ENCODE measurements around the gene C22orf42. TPM values are rescaled to one million over a fixed set of nuclear protein-coding genes. Genes with fewer than 3 reads are reported as not detected.

C22orf42 gene
- total RNA-seq, result not detected
- long read RNA-seq, result 0 reads

- intact Hi-C loops (cut with DNase I), result no loop called here
- Histone ChIP-seq H3K4me3 (no peak within 1 kb of the TSS), H3K27ac (no peak within 1 kb of the TSS), H3K4me1 (no peaks in the 10 kb centered on the region), H3K27me3 (ENCODE audit: low read depth) (peaks cover 9% of the 10 kb centered on the region), H3K9me3 (no peaks in the 10 kb centered on the region), H3K36me3 (no peaks in the 10 kb centered on the region)
- no peak for TF ChIP-seq CTCF (IDR thresholded peaks at IDR 0.05)
- DNase-seq, result no peak
- no peak for ATAC-seq
These were observed at the start of gene C22orf42 for GRCh38 chr22:32158712-32159533. Gene C22orf42, minus strand, starts transcription at chr22:32159303. Its CDS starts 88 bp downstream, at chr22:32159215.

- DNase-seq, result no peak
- ATAC-seq, result no peak
These were observed 49.6 kb upstream of the C22orf42 start for GRCh38 chr22:32208681-32209080.

GRCh38 chr22:32207971-32208480 is 48.9 kb upstream of the C22orf42 start:
- Histone ChIP-seq H3K9me3 (no peaks in the 10 kb centered on the region), H3K27ac (no peak overlapping the region), H3K4me1 (peaks cover 3% of the 10 kb centered on the region), H3K27me3 (ENCODE audit: low read depth) (peaks cover 16% of the 10 kb centered on the region), H3K4me3 (no peak overlapping the region), H3K36me3 (no peaks in the 10 kb centered on the region)
- ATAC-seq (no peak), DNase-seq (no peak)
- no peak for TF ChIP-seq CTCF (IDR thresholded peaks at IDR 0.05)
- intact Hi-C loops (cut with DNase I), result no loop called here

More at GRCh38 chr22:32208681-32209080, 49.6 kb upstream of the C22orf42 start:
- Histone ChIP-seq H3K4me1 (no peaks in the 10 kb centered on the region), H3K27me3 (ENCODE audit: low read depth) (peaks cover 10% of the 10 kb centered on the region), H3K36me3 (no peaks in the 10 kb centered on the region), H3K27ac (no peak overlapping the region), H3K4me3 (no peak overlapping the region), H3K9me3 (no peaks in the 10 kb centered on the region)
- intact Hi-C loops (cut with DNase I), result no loop called here
- TF ChIP-seq CTCF (IDR thresholded peaks at IDR 0.05), result no peak

- Histone ChIP-seq H3K9me3 (no peaks in the 10 kb centered on the region), H3K36me3 (no peaks in the 10 kb centered on the region), H3K4me1 (peaks cover 12% of the 10 kb centered on the region), H3K4me3 (no peak overlapping the region), H3K27me3 (ENCODE audit: low read depth) (peaks cover 26% of the 10 kb centered on the region), H3K27ac (no peak overlapping the region)
- intact Hi-C loops (cut with DNase I), result no loop called here
- DNase-seq (no peak), ATAC-seq (peak; percentile 29 to 51)
- peak; percentile 57 for TF ChIP-seq CTCF (IDR thresholded peaks at IDR 0.05)
These were observed 48.0 kb upstream of the C22orf42 start for GRCh38 chr22:32206774-32207758.
